ENCODE results near the gene RIC1.
"Not testable (repeated sequence)": the region's sequence is repeated elsewhere in the genome, so short reads cannot be mapped to it uniquely, and the experiment has no call there.

The RIC1 gene

GRCh38 chr9:5622016-5622415, 6.9 kb upstream of the RIC1 start:
- FAIRE-seq, result no peak

GRCh38 chr9:5624655-5625054, 4.3 kb upstream of the RIC1 start:
- FAIRE-seq, result no peak

GRCh38 chr9:5626727-5627634, 1.9 kb upstream of the RIC1 start:
- no peak for FAIRE-seq

- not testable (repeated sequence) for FAIRE-seq
Measured at GRCh38 chr9:5627686-5628085, 1.2 kb upstream of the RIC1 start.

- FAIRE-seq, result no peak
Measured at GRCh38 chr9:5628183-5628529, 751 bp upstream of the RIC1 start.

- FAIRE-seq, result no peak
Measured at GRCh38 chr9:5629312-5630080, 589 bp downstream of the RIC1 start.

GRCh38 chr9:5630081-5630507, 1.2 kb downstream of the RIC1 start:
- no peak for FAIRE-seq

- no peak for FAIRE-seq
Measured at GRCh38 chr9:5631026-5631425, 2.1 kb downstream of the RIC1 start.

GRCh38 chr9:5632540-5632939, 3.6 kb downstream of the RIC1 start:
- FAIRE-seq, result no peak

- FAIRE-seq, result no peak
Measured at GRCh38 chr9:5633243-5633642, 4.3 kb downstream of the RIC1 start.

GRCh38 chr9:5635390-5635789, 6.5 kb downstream of the RIC1 start:
- FAIRE-seq, result no peak

GRCh38 chr9:5639816-5640215, 10.9 kb downstream of the RIC1 start:
- FAIRE-seq, result no peak

GRCh38 chr9:5642170-5642569, 13.3 kb downstream of the RIC1 start:
- FAIRE-seq, result no peak

- FAIRE-seq, result no peak
Measured at GRCh38 chr9:5643005-5643624, 14.2 kb downstream of the RIC1 start.

GRCh38 chr9:5644501-5644900, 15.6 kb downstream of the RIC1 start:
- FAIRE-seq, result no peak

- no peak for FAIRE-seq
Measured at GRCh38 chr9:5646116-5646515, 17.2 kb downstream of the RIC1 start.

GRCh38 chr9:5650356-5651105, 21.6 kb downstream of the RIC1 start:
- no peak for FAIRE-seq

GRCh38 chr9:5651246-5651645, 22.3 kb downstream of the RIC1 start:
- no peak for FAIRE-seq

- FAIRE-seq, result no peak
Measured at GRCh38 chr9:5652821-5653220, 23.9 kb downstream of the RIC1 start.

GRCh38 chr9:5662804-5663203, 33.9 kb downstream of the RIC1 start:
- FAIRE-seq, result not testable (repeated sequence)

GRCh38 chr9:5665059-5665458, 36.2 kb downstream of the RIC1 start:
- FAIRE-seq, result no peak

GRCh38 chr9:5667391-5667790, 38.5 kb downstream of the RIC1 start:
- FAIRE-seq, result no peak

GRCh38 chr9:5670079-5670478, 41.2 kb downstream of the RIC1 start:
- no peak for FAIRE-seq
